SK-N-SH (cell line): ENCODE results near the gene PSMF1. TPM values are rescaled to one million over a fixed set of nuclear protein-coding genes. Genes with fewer than 3 reads are reported as not detected.

Source experiments
- CTCF ChIA-PET: fragments of 300-600, 350-600 bp; formaldehyde crosslinking; extraction: SDS; loops from one replicate; lab custom pipeline; 2021; lab: Yijun Ruan, JAX
- POLR2A ChIA-PET: fragments of 350-600 bp; sonication (Branson Sonifier 250); formaldehyde crosslinking; extraction: SDS; loops from one replicate; lab custom pipeline; 2020; ENCODE audit warnings: antibody characterized with exemption, inconsistent platforms; lab: Yijun Ruan, JAX
- DNase-seq: peaks from one replicate; pipeline ENCODE4 v3.0.0; 2012
- H2AFZ ChIP-seq: fragments of 200-600 bp; sonication (generic); 2 replicates; pipeline ENCODE4 v1.8.1; 2016; ENCODE audit warnings: antibody characterized with exemption, mild to moderate bottlenecking, low read depth
- H3F3A ChIP-seq: fragments of 200-600 bp; sonication (generic); replicated peaks from 2 replicates; pipeline ENCODE3; 2016; ENCODE audit warnings: antibody characterized with exemption, mild to moderate bottlenecking; ENCODE audit not compliant: insufficient read depth
- H3K27ac ChIP-seq, 2 experiments: fragments of 200-500 bp in 1 of 2; fragments of 200-600 bp in 1 of 2; sonication (Bioruptor generic) in 1 of 2; sonication (generic), shearing (Covaris generic) in 1 of 2; 2 replicates each; pipeline versions ENCODE4 v1.5.1 to v1.6.1; 2014 to 2016; ENCODE audit warnings: low read depth in 2 of 2, inconsistent platforms in 1 of 2, low read length in 1 of 2, mild to moderate bottlenecking in 1 of 2, mixed read lengths in 1 of 2
- H3K27me3 ChIP-seq: fragments of 200-600 bp; sonication (generic), shearing (Covaris generic); 2 replicates; pipeline ENCODE4 v1.6.1; 2016; ENCODE audit warnings: mixed run types; ENCODE audit not compliant: insufficient read depth
- H3K36me3 ChIP-seq, 2 experiments: fragments of 200-500 bp in 1 of 2; fragments of 200-600 bp in 1 of 2; sonication (Bioruptor generic) in 1 of 2; sonication (generic) in 1 of 2; replicated peaks in 1 of 2; 2 replicates each; pipeline versions ENCODE3 to v1.5.1; 2014 to 2016; ENCODE audit warnings: low read length in 1 of 2, mild to moderate bottlenecking in 1 of 2; ENCODE audit not compliant: insufficient read depth in 2 of 2, control insufficient read depth in 1 of 2
- H3K4me1 ChIP-seq, 2 experiments: fragments of 200-500 bp in 1 of 2; fragments of 200-600 bp in 1 of 2; sonication (Bioruptor generic) in 1 of 2; sonication (generic), shearing (Covaris generic) in 1 of 2; 2 replicates each; pipeline versions ENCODE4 v1.5.1 to v1.6.1; 2014 to 2016; ENCODE audit warnings: low read depth in 1 of 2, low read length in 1 of 2, mixed run types in 1 of 2; ENCODE audit not compliant: insufficient read depth in 2 of 2, control insufficient read depth in 1 of 2
- H3K4me2 ChIP-seq: fragments of 200-600 bp; sonication (generic), shearing (Covaris generic); 2 replicates; pipeline ENCODE4 v1.6.1; 2017; ENCODE audit warnings: mixed run types
- H3K4me3 ChIP-seq, 2 experiments: fragments of 200-500 bp in 1 of 2; fragments of 200-600 bp in 1 of 2; sonication (Bioruptor generic) in 1 of 2; sonication (generic), shearing (Covaris generic) in 1 of 2; 2 replicates each; pipeline versions ENCODE4 v1.5.1 to v1.8.1; 2014 to 2016; ENCODE audit warnings: low read depth in 2 of 2, inconsistent platforms in 1 of 2, low read length in 1 of 2, mild to moderate bottlenecking in 1 of 2, mixed read lengths in 1 of 2, moderate library complexity in 1 of 2
- H3K79me2 ChIP-seq: fragments of 200-600 bp; sonication (generic); 2 replicates; pipeline ENCODE4 v1.8.1; 2017; ENCODE audit warnings: mild to moderate bottlenecking; ENCODE audit not compliant: insufficient read depth
- H3K9ac ChIP-seq: fragments of 200-600 bp; sonication (generic); 2 replicates; pipeline ENCODE4 v1.6.1; 2017; ENCODE audit warnings: mixed run types
- H3K9me2 ChIP-seq: fragments of 200-600 bp; sonication (generic); 2 replicates; pipeline ENCODE4 v1.6.1; 2017; ENCODE audit warnings: mixed run types
- H3K9me3 ChIP-seq: fragments of 200-600 bp; sonication (generic); 2 replicates; pipeline ENCODE4 v1.6.1; 2017; ENCODE audit warnings: mixed run types, mild to moderate bottlenecking, moderate library complexity
- H4K20me1 ChIP-seq: fragments of 200-600 bp; sonication (generic); 2 replicates; pipeline ENCODE4 v1.6.1; 2017; ENCODE audit warnings: mild to moderate bottlenecking, mixed run types; ENCODE audit not compliant: insufficient read depth
- CHD2 ChIP-seq: fragments of 150-350 bp; IDR thresholded peaks from 2 replicates; pipeline ENCODE4 v1.6.1; 2018; ENCODE audit warnings: low read length; ENCODE audit not compliant: partially characterized antibody
- EP300 ChIP-seq, 2 experiments: IDR thresholded peaks; 2 replicates each; pipeline versions ENCODE4 v1.4.0 to v1.6.1; 2012; ENCODE audit warnings: borderline replicate concordance in 1 of 2, low read depth in 1 of 2, low read length in 1 of 2
- EZH2phosphoT487 ChIP-seq: fragments of 200-600 bp; sonication (generic); IDR thresholded peaks from 2 replicates; pipeline ENCODE4 v1.6.1; 2017; ENCODE audit warnings: low read depth, mixed run types, mild to moderate bottlenecking, antibody characterized with exemption, moderate library complexity, borderline replicate concordance
- GATA2 ChIP-seq: sonication (generic); formaldehyde crosslinking; IDR thresholded peaks from 2 replicates; pipeline ENCODE4 v1.5.0; 2020; ENCODE audit warnings: mild to moderate bottlenecking, missing genetic modification reagents
- IRF3 ChIP-seq: fragments of 150-350 bp; IDR thresholded peaks from 2 replicates; pipeline ENCODE4 v1.6.1; 2016; ENCODE audit warnings: mild to moderate bottlenecking, low read depth, low read length
- JUND ChIP-seq: IDR thresholded peaks from 2 replicates; pipeline ENCODE4 v1.4.0; 2012
- MAX ChIP-seq: IDR thresholded peaks from 2 replicates; pipeline ENCODE4 v1.4.0; 2012; ENCODE audit warnings: low read depth
- MXI1 ChIP-seq: IDR thresholded peaks from 2 replicates; pipeline ENCODE4 v1.6.1; 2012; ENCODE audit warnings: mild to moderate bottlenecking, low read depth, low read length, improper control_type of control experiment
- POLR2AphosphoS5 ChIP-seq: IDR thresholded peaks from 2 replicates; pipeline ENCODE4 v1.6.1; 2012; ENCODE audit warnings: low read depth, low read length
- REST ChIP-seq: IDR thresholded peaks from 2 replicates; pipeline ENCODE4 v1.6.1; 2012; ENCODE audit warnings: mild to moderate bottlenecking, low read depth, low read length, moderate library complexity
- RFX5 ChIP-seq: IDR thresholded peaks from 2 replicates; pipeline ENCODE4 v1.6.1; 2012; ENCODE audit warnings: mild to moderate bottlenecking, improper control_type of control experiment, low read length
- USF2 ChIP-seq: fragments of 150-350 bp; IDR thresholded peaks from 2 replicates; pipeline ENCODE4 v1.6.1; 2017; ENCODE audit warnings: antibody characterized with exemption, low read length, low read depth, borderline replicate concordance
- WGBS: methylation state at CpG from one replicate; pipeline ENCODE4 v1.1.6; 2017; ENCODE audit warnings: low lambda C conversion rate; 5-methylcytosine and 5-hydroxymethylcytosine counted together
- polyA plus RNA-seq, 3 experiments: library from polyadenylated mRNA; depleted of rRNA; stranded (reverse); fragments of >200 nt; gene quantifications; 2 replicates each; pipeline ENCODE4 v1.2.3, GENCODE V29; 2012

The PSMF1 gene
- polyA plus RNA-seq, 1 of the 3 experiments (the other 2 are of a cell fraction), result 103 TPM

- Histone ChIP-seq H3K9me3 (no peaks in the 10 kb centered on the region), H3K27me3 (no peaks in the 10 kb centered on the region), H3F3A (no peaks in the 10 kb centered on the region), H3K36me3 (peaks cover 0 to 11% of the 10 kb centered on the region in 2 experiments), H3K79me2 (no peaks in the 10 kb centered on the region), H4K20me1 (no peaks in the 10 kb centered on the region), H3K9me2 (no peaks in the 10 kb centered on the region), H3K27ac (no peak overlapping the region), H3K4me3 (no peak overlapping the region), H2AFZ (no peak overlapping the region), H3K4me1 (no peaks in the 10 kb centered on the region; a peak in 1 of 4 replicates), H3K4me2 (no peak overlapping the region), H3K9ac (no peak overlapping the region)
- DNase-seq, result no peak
- TF ChIP-seq POLR2AphosphoS5, result no peak
- TF ChIP-seq MAX, result no peak
- no peak for TF ChIP-seq RFX5
- TF ChIP-seq REST, result no peak
- TF ChIP-seq EZH2phosphoT487, result no peak
- TF ChIP-seq CHD2, result no peak
- TF ChIP-seq GATA2 (CRISPR knock-in tag), result no peak
- TF ChIP-seq EP300 (IDR thresholded peaks at IDR 0.05; ENCODE audit: borderline replicate concordance in 1 of 2, low read depth in 1 of 2, low read length in 1 of 2), result no peak
- no peak for TF ChIP-seq JUND
- TF ChIP-seq IRF3, result no peak
- TF ChIP-seq USF2, result no peak
- TF ChIP-seq MXI1, result no peak
- CTCF ChIA-PET, result interaction anchor here (1.7 to 3.8 kb wide), 2 partner anchors 34 to 70 kb away, joined by 6 to 13 read pairs; no protein-coding TSS in a partner anchor
- 92% methylated on average over 3 of the region's 3 CpGs for WGBS
- POLR2A ChIA-PET, result no interaction called here
Measured at GRCh38 chr20:1178623-1179022, 60.2 kb downstream of the PSMF1 start.
